Dermis blood vessel endothelial cell (primary cell): ENCODE measurements around the gene FXN. TPM values are rescaled to one million over a fixed set of nuclear protein-coding genes. Genes with fewer than 3 reads are reported as not detected.
"Not testable (repeated sequence)": the region's sequence is repeated elsewhere in the genome, so short reads cannot be mapped to it uniquely, and the experiment has no call there.

ENCODE experiments used
- DNase-seq: peaks from one replicate; pipeline ENCODE4 v3.0.0; 2010
- total RNA-seq: library from RNA; depleted of rRNA; stranded (reverse); fragments of >200 nt; gene quantifications from 2 replicates; pipeline ENCODE4 v1.2.3, GENCODE V29; 2014

The FXN gene
- 2.9 and 3.9 TPM in 2 replicates for total RNA-seq

DNA sequence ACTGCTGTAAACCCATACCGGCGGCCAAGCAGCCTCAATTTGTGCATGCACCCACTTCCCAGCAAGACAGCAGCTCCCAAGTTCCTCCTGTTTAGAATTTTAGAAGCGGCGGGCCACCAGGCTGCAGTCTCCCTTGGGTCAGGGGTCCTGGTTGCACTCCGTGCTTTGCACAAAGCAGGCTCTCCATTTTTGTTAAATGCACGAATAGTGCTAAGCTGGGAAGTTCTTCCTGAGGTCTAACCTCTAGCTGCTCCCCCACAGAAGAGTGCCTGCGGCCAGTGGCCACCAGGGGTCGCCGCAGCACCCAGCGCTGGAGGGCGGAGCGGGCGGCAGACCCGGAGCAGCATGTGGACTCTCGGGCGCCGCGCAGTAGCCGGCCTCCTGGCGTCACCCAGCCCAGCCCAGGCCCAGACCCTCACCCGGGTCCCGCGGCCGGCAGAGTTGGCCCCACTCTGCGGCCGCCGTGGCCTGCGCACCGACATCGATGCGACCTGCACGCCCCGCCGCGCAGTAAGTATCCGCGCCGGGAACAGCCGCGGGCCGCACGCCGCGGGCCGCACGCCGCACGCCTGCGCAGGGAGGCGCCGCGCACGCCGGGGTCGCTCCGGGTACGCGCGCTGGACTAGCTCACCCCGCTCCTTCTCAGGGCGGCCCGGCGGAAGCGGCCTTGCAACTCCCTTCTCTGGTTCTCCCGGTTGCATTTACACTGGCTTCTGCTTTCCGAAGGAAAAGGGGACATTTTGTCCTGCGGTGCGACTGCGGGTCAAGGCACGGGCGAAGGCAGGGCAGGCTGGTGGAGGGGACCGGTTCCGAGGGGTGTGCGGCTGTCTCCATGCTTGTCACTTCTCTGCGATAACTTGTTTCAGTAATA is at the start of gene FXN:
TSS of gene FXN (plus strand) at position 315 of the 871 bp plus-strand sequence. CDS start at position 346, 31 bp downstream.
- peak; percentile 91 for DNase-seq

DNA sequence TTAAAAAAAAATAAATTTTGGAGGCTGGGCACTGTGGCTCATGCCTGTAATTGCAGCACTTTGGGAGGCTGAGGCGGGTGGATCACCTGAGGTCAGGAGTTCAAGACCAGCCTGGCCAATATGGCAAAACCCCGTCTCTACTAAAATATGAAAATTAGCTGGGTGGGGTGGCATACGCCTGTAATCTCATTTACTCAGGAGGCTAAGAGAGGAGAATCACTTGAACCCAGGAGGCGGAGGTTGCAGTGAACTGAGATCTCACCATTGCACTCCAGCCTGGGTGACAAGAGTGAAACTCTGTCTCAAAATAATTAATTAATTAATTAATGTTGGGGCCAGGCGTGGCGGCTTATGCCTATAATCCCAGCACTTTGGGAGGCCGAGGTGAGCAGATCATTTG is 48.6 kb upstream of the FXN start:
- not testable (repeated sequence) for DNase-seq

DNA sequence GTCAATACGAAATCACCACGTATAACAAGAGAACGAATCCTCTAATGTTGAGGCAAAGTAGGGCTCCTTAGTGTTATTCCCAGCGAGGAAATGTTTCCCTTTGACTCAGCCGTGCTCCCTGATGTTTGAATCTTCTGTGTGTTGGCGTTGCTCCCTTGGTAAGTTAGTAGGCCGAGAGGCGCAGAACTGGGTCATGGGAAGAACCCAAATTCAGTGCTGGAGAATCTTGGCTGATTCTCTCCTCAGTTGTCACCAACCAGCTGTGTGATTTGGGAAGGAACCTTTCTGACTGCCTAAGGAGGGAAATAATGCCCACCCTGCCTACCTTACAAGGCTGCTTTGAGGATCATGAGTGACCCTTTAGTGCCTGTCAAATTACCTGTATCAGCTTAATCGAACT is 44.1 kb upstream of the FXN start:
- DNase-seq = no peak

DNA sequence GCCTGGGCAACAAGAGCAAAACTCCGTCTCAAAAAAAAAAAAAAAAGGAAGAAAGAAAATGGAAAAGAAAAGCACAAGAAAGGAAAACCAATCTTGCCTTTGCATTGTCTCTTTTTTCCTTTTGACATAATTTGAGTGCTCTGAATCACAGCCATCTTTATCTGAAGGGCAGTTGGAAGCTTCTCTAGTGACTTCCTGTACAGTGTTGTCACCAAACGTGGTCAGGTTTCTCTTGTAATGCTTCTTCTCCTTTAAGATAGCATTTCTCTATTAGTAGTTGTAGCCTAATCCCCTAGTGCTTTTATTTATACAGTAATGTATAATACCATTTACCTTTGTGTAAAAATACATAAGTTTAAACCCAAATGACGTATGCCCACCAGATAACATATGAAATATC is 39.8 kb upstream of the FXN start:
- DNase-seq = no peak

DNA sequence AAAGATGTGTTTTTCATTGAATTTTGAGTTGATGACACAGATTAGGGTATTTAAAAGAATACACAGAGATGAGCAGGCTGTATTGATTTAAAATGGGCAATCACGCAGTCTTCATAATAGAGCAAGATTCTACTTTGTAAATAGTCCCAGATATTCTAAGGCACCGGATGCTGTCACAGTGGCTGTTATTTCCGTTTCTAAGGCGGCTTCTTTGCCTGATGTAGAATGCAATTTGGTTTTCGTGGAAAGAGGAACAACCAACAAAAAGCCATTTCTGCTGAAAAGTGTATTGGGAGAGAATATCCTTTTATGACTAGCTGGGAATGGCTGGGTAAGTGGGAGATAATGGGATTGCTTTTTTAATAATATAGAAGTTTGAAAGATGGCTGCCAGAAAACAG is 39.1 kb upstream of the FXN start:
- DNase-seq = no peak

DNA sequence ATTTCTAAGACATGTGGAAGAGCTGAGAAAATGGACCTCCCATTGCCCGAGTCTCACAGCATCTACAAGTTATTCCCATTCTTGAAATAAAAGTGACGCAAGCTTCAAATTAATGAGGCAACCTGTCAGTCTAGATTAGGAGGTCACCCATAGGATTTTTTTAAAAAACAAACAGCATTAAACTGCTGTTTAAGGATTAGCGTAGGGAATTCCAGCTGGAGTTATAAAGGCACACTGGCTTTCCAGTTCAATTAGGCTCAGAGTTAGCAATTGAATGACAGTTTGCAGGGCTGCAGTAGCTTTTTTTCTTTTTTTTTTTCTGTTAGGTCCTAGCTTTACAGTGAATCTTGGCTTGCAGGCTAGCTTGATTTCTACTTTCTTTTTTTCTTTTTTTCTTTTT is 37.9 kb upstream of the FXN start:
- DNase-seq = no peak

DNA sequence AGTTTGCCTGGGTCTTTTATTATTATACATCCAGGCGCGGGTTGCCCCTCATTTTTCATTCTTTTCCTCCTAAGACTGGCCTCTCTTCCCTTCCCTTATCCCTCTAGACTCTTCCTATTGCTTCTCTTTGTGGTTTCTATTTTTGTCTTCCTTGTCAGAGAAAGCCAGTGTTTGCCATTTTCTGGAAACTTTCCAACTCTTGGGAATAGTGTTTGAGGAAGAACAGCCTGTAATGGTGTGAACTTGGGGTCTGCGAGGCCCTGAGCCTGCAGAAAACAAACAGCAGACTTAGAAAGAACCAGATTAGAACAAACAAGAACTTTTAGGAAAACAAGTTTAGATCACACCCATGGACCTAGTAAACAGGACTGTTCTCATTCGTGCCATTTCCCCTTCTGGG is 37.2 kb upstream of the FXN start:
- no peak for DNase-seq

DNA sequence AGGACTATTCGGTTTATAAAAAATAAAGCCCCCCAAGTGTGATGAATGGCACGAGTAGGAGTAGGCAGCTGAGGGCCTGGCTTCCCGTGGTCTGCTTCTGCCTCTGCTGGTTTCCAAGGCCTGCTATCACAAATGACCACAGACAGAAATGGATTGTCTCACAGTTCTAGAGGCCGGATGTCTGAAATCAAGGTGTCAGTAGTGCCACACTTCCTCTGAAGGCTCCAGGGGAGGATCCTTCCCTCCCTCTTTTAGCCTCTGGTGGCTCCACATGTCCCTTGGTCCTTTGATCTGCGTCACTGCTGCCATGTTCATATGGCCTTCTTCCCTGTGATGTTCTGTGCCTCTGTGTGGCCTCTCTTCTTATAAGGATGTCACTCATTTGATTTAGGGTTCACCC is 36.7 kb upstream of the FXN start:
- no peak for DNase-seq

DNA sequence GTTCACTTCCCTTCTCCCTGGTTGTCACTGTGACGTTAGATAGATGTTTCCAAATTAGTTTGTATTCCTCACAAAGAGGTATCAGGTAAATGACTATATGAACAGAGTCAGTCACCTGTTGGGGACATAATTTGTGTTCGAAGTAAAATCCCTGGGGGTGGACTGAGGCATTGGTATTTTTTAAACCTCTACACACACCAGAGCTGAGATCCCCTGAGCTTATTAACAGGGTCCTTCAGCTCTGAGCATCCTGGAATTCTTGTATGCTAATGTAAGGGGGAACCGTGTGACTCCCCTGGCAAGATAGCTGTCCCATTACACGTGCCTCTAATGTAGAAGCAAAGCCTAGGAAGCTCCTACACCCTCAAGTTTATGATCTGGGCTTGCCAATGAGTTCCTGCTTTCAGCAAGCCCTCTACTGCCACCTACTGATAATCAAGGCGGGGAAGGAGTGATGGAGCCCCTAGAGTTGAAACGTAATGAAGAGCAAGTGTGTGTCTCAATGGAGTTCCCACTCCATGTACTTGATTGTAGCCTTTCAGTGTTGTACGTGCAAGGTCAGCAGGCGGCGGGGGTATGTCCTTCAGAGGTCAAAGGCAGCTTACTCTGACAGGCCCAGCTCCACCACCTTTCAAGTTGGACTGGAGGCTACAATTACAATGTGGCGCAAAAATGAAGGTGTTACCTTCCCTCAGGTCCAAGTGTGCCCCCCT is 36.0 kb upstream of the FXN start:
- peak; percentile 78 for DNase-seq

DNA sequence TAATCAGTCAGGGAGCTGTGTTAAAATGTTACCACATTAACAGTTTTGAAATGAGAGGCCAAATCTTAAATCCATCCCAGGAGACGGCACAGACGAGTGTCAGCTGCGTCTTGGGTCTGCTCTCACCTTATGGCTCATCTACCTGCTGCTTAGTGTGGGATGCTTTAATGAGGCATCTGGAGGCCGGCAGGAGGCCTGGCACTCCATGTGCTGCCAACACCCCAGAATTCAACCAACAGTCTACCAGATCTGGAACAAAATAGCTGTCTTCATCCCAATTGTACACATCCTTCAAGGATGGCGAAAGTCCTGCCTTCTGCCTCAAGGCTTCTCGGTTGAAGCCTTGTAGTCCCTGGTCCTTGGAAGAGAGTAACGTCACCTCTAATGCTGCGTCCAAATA is 33.6 kb upstream of the FXN start:
- no peak for DNase-seq

DNA sequence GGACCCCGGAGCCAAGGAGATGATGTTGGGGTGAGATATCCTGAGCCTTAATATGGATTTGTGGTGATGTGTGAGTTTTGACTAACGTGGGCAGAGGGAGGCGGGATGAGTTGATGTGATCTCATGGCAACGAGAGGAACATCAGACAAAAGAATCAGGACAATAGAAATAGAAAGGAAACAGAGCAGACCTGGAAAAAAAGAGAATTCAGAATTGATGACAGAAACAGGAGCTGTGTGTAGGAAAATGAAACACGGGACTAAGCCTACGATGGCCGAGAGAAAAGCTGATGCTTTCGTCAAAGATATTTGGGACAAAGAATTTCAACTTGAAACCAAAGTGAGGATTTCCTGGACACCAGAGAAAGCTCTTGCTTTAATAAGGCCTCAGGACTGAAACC is 32.5 kb upstream of the FXN start:
- no peak for DNase-seq

DNA sequence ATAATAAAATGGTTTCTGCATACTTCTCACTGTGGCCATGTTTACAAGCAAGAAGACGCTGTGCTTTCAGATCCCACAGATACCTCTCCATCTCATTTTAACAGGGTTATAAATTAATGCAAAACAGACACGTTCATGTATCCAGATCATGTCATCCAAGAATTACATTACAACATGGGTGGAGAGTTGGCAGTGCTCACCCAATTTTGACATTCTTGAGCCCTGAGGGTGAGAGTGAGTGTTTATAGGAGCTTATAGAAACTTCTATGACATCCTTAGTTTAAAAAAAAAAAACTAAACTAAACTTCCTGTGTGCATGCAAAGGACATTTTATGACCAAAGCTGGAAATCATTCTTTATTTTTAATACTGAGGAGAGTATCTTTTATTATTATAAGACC is 30.7 kb upstream of the FXN start:
- no peak for DNase-seq

DNA sequence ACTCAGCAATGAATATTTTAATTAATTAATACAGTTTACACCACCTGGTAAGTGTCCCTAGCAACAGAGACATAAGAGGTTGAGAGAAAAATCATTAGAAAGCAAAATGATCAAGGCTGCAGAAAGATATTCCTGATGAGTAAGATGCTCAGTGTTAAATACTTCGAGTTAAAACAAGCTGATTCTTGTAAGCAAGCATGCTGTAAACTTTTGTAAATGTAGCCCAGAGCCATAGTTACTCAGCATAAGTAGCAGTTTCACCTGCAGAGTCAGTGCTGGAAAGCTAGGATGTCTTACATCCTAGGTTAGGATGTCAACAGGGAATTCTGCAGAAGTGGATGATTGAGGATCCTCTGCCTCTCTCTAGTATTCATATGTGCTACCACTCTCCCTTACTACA is 25.8 kb upstream of the FXN start:
- no peak for DNase-seq

DNA sequence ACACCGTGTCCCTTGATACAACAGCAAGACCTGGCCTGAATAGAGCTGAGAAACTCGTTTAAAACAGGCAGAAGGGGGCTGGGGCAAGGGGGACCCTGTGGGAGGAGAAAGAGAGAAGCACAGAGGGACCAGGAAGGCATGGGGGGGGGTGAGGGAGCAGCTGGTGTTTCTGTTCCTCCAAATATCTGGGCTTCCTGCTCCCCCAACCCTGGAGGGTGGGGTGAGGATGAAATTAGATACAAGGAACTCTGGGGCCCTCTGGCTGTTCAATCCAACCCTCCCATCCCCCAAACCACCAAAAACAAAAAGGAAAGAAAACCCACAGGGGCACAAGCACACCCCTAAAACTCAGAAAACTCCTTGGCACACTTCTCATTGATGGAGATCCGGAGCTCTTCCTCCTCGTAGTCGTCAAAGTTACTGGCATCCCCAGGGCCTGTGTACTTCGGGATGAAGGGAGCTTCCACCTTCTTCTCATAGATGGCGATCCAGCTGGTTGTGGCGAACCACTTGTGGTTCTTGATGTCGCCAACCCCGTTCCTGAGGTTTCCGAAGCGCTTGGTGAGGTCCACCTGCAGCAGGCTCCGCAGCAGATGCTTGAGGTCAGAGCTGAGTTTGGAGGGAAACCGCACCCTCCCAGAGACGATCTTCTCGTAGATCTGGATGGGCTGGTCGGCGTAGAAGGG is 22.7 kb upstream of the FXN start:
- DNase-seq = no peak

DNA sequence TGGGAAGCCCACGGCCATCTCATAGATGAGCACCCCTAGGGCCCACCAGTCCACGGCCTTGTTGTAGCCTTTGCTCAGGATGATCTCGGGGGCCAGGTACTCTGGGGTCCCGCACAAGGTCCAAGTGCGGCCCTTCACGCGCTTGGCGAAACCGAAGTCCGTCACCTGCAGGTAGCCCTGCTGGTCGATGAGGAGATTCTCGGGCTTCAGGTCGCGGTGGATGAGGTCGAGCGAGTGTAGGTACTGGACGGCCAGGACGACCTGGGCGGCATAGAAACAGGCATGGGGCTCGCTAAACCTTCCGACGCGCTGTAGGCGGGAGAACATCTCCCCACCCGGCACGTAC is 22.2 kb upstream of the FXN start:
- no peak for DNase-seq

DNA sequence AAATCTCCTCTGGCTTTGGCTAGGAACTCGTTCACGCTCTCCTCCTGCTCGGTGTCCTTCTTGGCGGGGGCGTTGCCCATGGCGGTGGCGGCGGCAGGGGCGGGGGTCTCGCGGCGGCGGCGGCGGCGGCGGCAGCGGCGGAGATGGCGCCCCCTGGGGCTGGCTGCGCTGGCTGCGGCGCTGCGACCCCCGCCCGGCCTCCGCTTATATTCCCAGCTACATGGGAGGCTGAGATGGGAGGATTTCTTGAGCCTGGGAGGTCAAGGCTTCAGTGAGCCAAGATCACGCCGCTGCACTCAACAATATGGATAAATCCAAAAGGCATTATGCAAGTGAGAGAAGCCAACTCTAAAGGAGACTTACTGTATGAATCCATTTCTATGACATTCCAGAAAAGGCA is 21.5 kb upstream of the FXN start, which contains the start of gene PRKACG:
TSS of gene PRKACG (minus strand) at position 101 of the 400 bp plus-strand sequence. CDS start at position 80, 21 bp downstream.
- DNase-seq = no peak

DNA sequence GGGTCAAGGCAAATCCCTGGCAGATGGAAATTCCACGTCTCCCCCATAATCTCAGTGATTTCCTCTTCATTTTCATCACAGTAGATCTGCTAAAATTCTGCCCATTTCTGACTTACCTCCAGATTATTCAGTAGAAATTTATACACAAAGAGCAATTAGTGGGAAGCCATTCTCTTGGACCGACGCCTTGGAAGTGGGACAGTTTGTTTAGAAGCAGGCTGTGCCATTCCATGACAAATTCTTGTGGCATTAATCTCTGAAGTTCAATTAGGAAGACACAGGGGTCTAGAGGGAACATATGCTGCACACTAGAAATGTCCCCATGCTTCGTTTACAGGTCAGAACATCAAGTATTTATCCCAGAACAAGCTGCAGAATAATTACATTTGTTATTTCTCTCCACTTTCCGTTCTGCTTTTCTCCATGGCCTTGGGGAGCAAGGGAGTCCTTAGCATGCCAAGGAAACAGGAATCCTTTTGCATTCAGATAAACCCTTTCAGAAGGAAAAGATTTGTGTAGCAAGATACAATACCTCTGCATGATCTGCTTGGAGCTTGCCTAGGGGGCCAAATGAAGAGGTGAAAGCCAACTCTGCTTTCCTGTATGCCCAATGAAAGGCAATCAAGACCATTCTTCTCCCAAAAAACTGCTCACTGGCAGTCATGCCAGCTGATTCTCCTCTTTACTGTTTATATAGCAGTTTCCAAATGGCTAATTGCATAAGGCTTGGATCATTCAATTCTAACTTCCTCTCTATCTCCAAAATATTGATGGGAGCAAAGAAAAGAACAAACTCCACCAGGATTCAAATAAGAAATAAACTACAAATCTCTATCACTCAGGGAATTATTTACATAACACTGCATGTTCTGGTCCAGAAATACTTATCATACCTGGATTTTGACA is 19.1 kb upstream of the FXN start:
- no peak for DNase-seq

DNA sequence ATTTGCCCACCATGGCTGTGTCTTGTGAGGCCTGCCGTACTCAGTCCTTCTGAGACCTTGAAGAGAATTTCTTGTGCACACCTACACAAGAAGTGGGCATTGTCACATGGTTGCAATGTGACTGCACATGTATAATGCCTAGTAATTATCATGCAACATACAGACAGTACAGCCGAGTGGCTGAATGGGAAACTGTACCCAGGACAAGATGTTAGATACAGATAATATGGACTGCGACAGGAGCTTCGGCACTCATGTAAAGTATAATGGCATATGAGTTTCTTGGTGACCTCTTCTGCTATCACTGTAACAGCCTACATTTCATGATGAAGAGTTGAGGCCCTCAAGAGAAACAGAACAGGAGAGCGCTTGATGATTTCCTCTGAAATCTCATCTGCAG is 16.8 kb upstream of the FXN start:
- DNase-seq = no peak

DNA sequence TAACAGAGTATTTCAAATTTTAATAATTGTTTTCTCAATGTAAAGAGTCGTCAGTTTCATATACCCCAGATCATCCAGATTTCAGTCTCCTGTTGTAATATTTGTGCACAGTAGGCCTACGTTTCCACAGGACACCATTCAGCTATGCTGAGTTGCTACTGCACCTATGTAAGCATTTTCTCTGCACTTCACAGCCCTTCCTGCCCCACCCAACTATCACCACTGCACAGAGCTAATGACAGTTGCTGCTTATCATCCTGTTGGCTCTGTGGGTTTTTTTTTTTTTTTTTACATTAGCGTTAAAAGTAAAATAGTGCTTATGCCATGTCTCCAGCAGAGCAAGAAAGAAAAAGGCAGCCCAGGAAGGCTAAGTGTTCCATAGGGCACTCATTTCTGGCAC is 15.7 kb upstream of the FXN start:
- no peak for DNase-seq

DNA sequence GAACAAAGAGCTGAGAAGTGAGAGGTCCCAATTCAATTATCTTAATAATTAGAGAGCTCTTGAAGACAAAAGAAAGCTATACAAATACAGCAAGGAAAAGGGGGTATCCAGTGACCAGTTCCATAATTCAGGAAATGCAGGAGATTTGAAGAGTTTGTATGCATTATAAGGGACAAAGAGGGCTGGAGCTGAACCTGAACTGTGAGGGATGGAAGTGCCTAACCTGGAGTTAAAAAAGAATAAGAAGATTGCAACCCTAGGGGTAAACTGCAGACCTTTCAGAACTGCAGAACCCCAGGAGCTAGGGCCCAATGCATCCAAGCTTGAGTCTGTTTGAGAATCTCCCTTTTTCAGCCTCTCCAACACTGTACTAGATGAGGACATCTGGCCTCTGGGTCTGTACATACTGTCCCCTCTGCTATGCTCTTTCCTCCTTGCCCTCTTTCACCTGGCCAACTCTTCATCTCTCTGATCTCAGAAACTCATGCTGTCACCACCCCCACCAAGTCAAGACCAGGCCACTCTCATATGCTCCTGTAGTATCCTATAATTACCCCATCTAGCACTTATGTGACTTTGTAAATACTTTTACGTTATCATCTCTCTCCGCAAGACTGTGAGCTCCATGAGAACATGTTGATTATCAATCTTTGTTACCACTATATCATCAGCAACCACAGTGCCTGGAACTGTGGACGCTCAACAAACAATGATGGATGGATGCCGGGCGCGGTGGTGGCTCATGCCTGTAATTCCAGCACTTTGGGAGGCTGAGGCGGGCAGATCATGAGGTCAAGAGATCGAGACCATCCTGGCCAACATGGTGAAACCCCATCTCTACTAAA is 15.0 kb upstream of the FXN start:
- no peak for DNase-seq

DNA sequence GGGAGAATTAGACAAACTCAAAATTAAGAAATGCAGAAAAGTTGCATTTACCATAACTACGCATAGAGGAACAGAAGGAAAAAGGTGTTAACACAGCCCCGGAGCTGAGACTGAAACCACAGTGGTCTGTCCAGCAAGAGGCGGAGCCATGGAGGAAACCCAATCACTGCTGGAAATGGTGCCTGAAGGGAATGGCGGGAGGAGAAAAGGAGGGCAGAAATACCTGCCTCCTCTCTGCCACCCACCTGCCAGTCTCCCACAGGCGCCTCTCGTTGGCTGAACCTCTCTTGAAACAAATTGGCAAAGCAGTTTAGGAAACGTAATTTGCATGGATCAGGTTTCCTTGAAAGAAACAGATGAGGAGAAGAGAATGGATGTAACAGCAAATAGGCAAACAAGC is 11.9 kb upstream of the FXN start:
- no peak for DNase-seq
